Gastroesophageal sphincter (tissue), 3 donors: ENCODE measurements around the gene OTUD5.

ENCODE experiments used
- CTCF ChIP-seq, 4 experiments: fragments of 200-600 bp in 2 of 4; fragments of 450-650 bp in 2 of 4; sonication (generic) in 1 of 4; IDR thresholded peaks; one replicate each; pipeline ENCODE4 v1.5.1; 2017 to 2019; ENCODE audit warnings: antibody characterized with exemption in 4 of 4, mild to moderate bottlenecking in 2 of 4, moderate library complexity in 2 of 4
- EP300 ChIP-seq: sonication (generic); formaldehyde crosslinking; IDR thresholded peaks from one replicate; pipeline ENCODE4 v1.6.1; 2017; ENCODE audit warnings: antibody characterized with exemption, mild to moderate bottlenecking
- POLR2A ChIP-seq, 2 donors: fragments of 450-650 bp; IDR thresholded peaks; one replicate each; pipeline ENCODE4 v1.6.1; 2017; ENCODE audit warnings: antibody characterized with exemption in 2 of 2, mild to moderate bottlenecking in 2 of 2, moderate library complexity in 1 of 2

- TF ChIP-seq POLR2A (IDR thresholded peaks at IDR 0.05) (no peak), EP300 (no peak), CTCF (IDR thresholded peaks at IDR 0.05) (no peak)
Observed at GRCh38 chrX:48924270-48924669, 33.1 kb downstream of the OTUD5 start.
